ENCODE results near the gene PRR13.
"Not testable (repeated sequence)": the region's sequence is repeated elsewhere in the genome, so short reads cannot be mapped to it uniquely, and the experiment has no call there.

The PRR13 gene

DNA sequence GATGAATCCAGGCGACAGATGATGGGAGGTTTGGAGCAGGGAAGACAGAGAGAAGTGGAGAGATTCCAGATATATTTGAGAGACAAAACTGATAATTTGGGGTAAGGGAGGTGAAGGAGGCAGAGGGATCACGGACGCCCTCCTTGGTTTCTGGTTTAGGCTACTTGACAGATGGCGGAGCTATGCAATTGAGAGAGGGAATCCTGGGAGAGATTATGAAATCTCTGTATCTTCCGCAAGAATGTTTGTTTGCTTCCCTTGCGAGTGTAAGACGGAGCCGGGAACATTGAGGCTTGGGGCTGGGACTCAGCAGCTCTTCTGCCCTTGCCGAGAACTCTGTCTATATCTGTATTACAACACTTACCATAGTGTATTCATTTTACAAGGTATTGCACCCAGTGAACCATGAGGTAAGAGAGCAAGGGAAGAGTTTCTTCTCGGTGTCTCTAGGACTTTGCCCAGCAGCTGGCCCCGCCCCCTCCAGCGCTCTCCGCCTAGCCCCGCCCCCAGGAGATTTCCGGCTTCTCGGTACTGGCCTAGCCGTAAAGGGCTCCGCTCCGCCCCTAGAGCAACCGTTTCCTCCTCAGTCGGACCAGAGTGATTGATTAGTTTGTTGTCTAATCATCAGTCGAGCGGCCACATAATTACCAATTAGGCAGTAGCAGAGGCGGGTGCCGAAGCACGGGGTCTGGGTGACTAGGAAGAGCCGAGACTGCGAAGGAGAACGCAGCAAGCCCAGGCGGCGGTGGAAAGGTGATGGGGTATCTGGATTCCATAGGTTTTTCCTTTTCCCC is at the start of gene PRR13:
Gene PRR13, plus strand, starts transcription at position 695 of the 794 bp plus-strand sequence. CDS start 981 bp downstream, outside the sequence.
- TF ChIP-seq TARDBP (IDR thresholded peaks at IDR 0.05) (no peak), SP1 (IDR thresholded peaks at IDR 0.05) (no peak), FOXA1 (IDR thresholded peaks at IDR 0.05) (no peak), L3MBTL2 (conservative IDR thresholded peaks at IDR 0.05) (peak; percentile 81), NFRKB (IDR thresholded peaks at IDR 0.05) (no peak), ELF4 (IDR thresholded peaks at IDR 0.05) (peak; percentile 48), ZNF384 (IDR thresholded peaks at IDR 0.05) (no peak; the same call in 1 of the 2 replicates), CTBP1 (IDR thresholded peaks at IDR 0.05; ENCODE audit: borderline replicate concordance) (no peak)
- TF ChIP-seq, protein P1, sequence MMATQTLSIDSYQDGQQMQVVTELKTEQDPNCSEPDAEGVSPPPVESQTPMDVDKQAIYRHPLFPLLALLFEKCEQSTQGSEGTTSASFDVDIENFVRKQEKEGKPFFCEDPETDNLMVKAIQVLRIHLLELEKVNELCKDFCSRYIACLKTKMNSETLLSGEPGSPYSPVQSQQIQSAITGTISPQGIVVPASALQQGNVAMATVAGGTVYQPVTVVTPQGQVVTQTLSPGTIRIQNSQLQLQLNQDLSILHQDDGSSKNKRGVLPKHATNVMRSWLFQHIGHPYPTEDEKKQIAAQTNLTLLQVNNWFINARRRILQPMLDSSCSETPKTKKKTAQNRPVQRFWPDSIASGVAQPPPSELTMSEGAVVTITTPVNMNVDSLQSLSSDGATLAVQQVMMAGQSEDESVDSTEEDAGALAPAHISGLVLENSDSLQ (IDR thresholded peaks at IDR 0.05) = peak; percentile 98
- ChIA-PET POLR2A (interaction anchor here (0.6 to 1.8 kb wide), 18 partner anchors 8 to 229 kb away, joined by 3 to 19 read pairs (median 5); partner anchors contain the start of genes AAAS, SP1 and TARBP2), CTCF (interaction anchor here (1.0 to 1.6 kb wide), 4 partner anchors 10 to 89 kb away, joined by 3 to 7 read pairs (median 4); no protein-coding TSS in a partner anchor)
- DNase-seq (ENCODE audit: extremely low spot score) = peak; percentile 97

DNA sequence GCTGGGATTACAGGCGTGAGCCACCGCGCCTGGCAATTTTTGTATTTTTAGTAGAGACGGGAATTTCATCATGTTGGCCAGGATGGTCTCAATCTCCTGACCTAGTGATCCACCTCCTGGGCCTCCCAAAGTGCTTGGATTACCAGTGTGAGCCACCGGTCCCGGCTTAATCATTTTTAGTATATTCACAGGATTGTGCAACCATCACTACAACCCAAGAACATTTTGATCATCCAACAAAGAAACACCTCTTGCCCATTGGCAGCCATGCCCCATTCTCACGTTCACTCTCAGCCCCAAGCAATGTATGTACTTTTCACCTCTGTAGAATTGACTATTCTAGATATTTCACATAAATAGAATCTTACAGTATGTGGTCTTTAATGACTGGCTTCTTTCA is 41.6 kb upstream of the PRR13 start:
- TF ChIP-seq LEF1 (IDR thresholded peaks at IDR 0.05; ENCODE audit: borderline replicate concordance) (no peak), TARDBP (IDR thresholded peaks at IDR 0.05) (no peak), FOXA1 (IDR thresholded peaks at IDR 0.05) (no peak)
- DNase-seq (ENCODE audit: extremely low spot score) = no peak
- ChIA-PET POLR2A (no interaction called here), CTCF (no interaction called here)

DNA sequence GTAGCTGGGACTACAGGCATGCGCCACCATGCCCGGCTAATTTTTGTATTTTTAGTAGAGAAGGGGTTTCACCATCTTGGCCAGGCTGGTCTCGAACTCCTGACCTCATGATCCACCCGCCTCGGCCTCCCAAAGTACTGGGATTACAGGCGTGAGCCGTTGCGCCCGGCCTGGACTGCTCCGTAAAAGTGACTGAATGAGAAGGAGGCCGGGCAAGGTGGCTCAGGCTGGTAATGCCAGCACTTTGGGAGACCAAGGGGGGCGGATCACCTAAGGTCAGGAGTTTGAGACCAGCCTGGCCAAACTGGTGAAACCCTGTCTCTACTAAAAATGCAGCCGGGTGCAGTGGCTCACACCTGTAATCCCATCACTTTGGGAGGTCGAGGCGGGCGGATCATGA is 39.2 kb upstream of the PRR13 start:
- POLR2A ChIA-PET; CTCF ChIA-PET; DNase-seq (ENCODE audit: extremely low spot score): not testable (repeated sequence)

GRCh38 chr12:53402871-53403270 is 38.7 kb upstream of the PRR13 start:
- no peak for TF ChIP-seq ZNF384 (IDR thresholded peaks at IDR 0.05)
- no peak for TF ChIP-seq SP1 (IDR thresholded peaks at IDR 0.05)
- no peak for TF ChIP-seq LEF1 (IDR thresholded peaks at IDR 0.05; ENCODE audit: borderline replicate concordance)
- TF ChIP-seq ARNT (IDR thresholded peaks at IDR 0.05) = no peak
- TF ChIP-seq HDGF (IDR thresholded peaks at IDR 0.05; ENCODE audit: borderline replicate concordance) = no peak
- TF ChIP-seq L3MBTL2 (conservative IDR thresholded peaks at IDR 0.05) = no peak
- ChIA-PET CTCF (no interaction called here), POLR2A (no interaction called here)
- no peak for DNase-seq (ENCODE audit: extremely low spot score)

GRCh38 chr12:53410951-53411350 is 30.6 kb upstream of the PRR13 start:
- CTCF ChIA-PET = interaction anchor here (0.6 to 1.6 kb wide), 3 partner anchors 9 to 10 kb away, joined by 4 to 6 read pairs (median 4); no protein-coding TSS in a partner anchor
- no peak for TF ChIP-seq ELF4 (IDR thresholded peaks at IDR 0.05)
- TF ChIP-seq SUZ12 (IDR thresholded peaks at IDR 0.05) = no peak
- no peak for TF ChIP-seq SP1 (IDR thresholded peaks at IDR 0.05)
- TF ChIP-seq L3MBTL2 (conservative IDR thresholded peaks at IDR 0.05) = no peak
- TF ChIP-seq BHLHE40 (IDR thresholded peaks at IDR 0.05; ENCODE audit: borderline replicate concordance) = no peak
- TF ChIP-seq, protein P1 (IDR thresholded peaks at IDR 0.05) = no peak
- TF ChIP-seq HDGF (IDR thresholded peaks at IDR 0.05; ENCODE audit: borderline replicate concordance) = no peak
- POLR2A ChIA-PET = no interaction called here
- no peak for DNase-seq (ENCODE audit: extremely low spot score)

- TF ChIP-seq NFRKB (IDR thresholded peaks at IDR 0.05) = no peak
- TF ChIP-seq FOXA1 (IDR thresholded peaks at IDR 0.05) = no peak
- TF ChIP-seq ELF4 (IDR thresholded peaks at IDR 0.05) = no peak
- TF ChIP-seq BHLHE40 (IDR thresholded peaks at IDR 0.05; ENCODE audit: borderline replicate concordance) = no peak
- no peak for TF ChIP-seq ARNT (IDR thresholded peaks at IDR 0.05)
- no peak for TF ChIP-seq CTBP1 (IDR thresholded peaks at IDR 0.05; ENCODE audit: borderline replicate concordance)
- no peak for TF ChIP-seq TARDBP (IDR thresholded peaks at IDR 0.05)
- TF ChIP-seq L3MBTL2 (conservative IDR thresholded peaks at IDR 0.05) = no peak
- TF ChIP-seq FOXM1 (IDR thresholded peaks at IDR 0.05; ENCODE audit: borderline replicate concordance) = no peak
- no peak for TF ChIP-seq LEF1 (IDR thresholded peaks at IDR 0.05; ENCODE audit: borderline replicate concordance)
- TF ChIP-seq, protein P1 (IDR thresholded peaks at IDR 0.05) = no peak
- TF ChIP-seq ZNF384 (IDR thresholded peaks at IDR 0.05) = no peak
- TF ChIP-seq SP1 (IDR thresholded peaks at IDR 0.05) = no peak
- TF ChIP-seq SUZ12 (IDR thresholded peaks at IDR 0.05) = no peak
- no peak for TF ChIP-seq FOXK2 (IDR thresholded peaks at IDR 0.05)
- no peak for TF ChIP-seq HDGF (IDR thresholded peaks at IDR 0.05; ENCODE audit: borderline replicate concordance)
- CTCF ChIA-PET = no interaction called here
- DNase-seq (ENCODE audit: extremely low spot score) = no peak
- POLR2A ChIA-PET = no interaction called here
Measured at GRCh38 chr12:53413485-53414204, 27.9 kb upstream of the PRR13 start.

Data from HEK293T (cell line).